Panc1 (cell line): ENCODE measurements around the gene TGFBR1. TPM values are rescaled to one million over a fixed set of nuclear protein-coding genes. Genes with fewer than 3 reads are reported as not detected.

Source experiments
- ATAC-seq: fragments of 200-7000 bp; cut with Tn5 transposase; 2 replicates; pipeline ENCODE4 v1.9.1; 2020; ENCODE audit warnings: mild to moderate bottlenecking, moderate library complexity
- BruUV-seq: library from RNA; stranded (reverse); fragments of 400-500 nt; replicated peaks from 2 replicates; lab custom pipeline; 2021; lab: Mats Ljungman, UMichigan
- CTCF ChIA-PET: fragments of 300-600 bp; sonication (Branson Sonifier 250); formaldehyde crosslinking; loops from one replicate; lab custom pipeline; 2022; ENCODE audit warnings: antibody characterized with exemption; lab: Charles Lee
- POLR2A ChIA-PET: fragments of 300-600 bp; sonication (Branson Sonifier 250); formaldehyde crosslinking; loops from one replicate; lab custom pipeline; 2022; ENCODE audit warnings: antibody characterized with exemption; lab: Charles Lee
- DNase-seq: peaks from one replicate; pipeline ENCODE4 v3.0.0-alpha.2; 2010; ENCODE audit warnings: low read depth, low spot score
- H3K27ac ChIP-seq: 2 replicates; pipeline ENCODE4 v1.5.1; 2011; ENCODE audit warnings: mild to moderate bottlenecking, low read length, inconsistent platforms
- H3K27me3 ChIP-seq: fragments of 200-500 bp; sonication (Bioruptor generic); 2 replicates; pipeline ENCODE4 v1.6.0; 2014; ENCODE audit warnings: low read length, inconsistent platforms; ENCODE audit not compliant: control insufficient read depth, insufficient read depth
- H3K36me3 ChIP-seq: fragments of 200-500 bp; sonication (Bioruptor generic); 2 replicates; pipeline ENCODE4 v1.5.1; 2014; ENCODE audit warnings: inconsistent platforms, mild to moderate bottlenecking, low read length, moderate library complexity; ENCODE audit not compliant: control insufficient read depth, insufficient read depth
- H3K4me1 ChIP-seq: 2 replicates; pipeline ENCODE4 v1.5.1; 2011; ENCODE audit warnings: inconsistent platforms, mild to moderate bottlenecking, low read length, moderate library complexity; ENCODE audit not compliant: control insufficient read depth, insufficient read depth
- H3K4me3 ChIP-seq, 2 experiments: 2 replicates each; pipeline ENCODE4 v1.5.1; 2011 to 2012; ENCODE audit warnings: low read depth in 2 of 2, low read length in 2 of 2, mild to moderate bottlenecking in 2 of 2, inconsistent platforms in 1 of 2, moderate library complexity in 1 of 2
- H3K9me3 ChIP-seq: fragments of 200-500 bp; sonication (Bioruptor generic); 2 replicates; pipeline ENCODE4 v1.5.1; 2014; ENCODE audit warnings: low read depth, mild to moderate bottlenecking, inconsistent platforms, low read length, moderate library complexity; ENCODE audit not compliant: control insufficient read depth, insufficient read depth
- CTCF ChIP-seq: fragments of 450-650 bp; IDR thresholded peaks from 2 replicates; pipeline ENCODE4 v1.5.1; 2017; ENCODE audit warnings: mild to moderate bottlenecking
- POLR2AphosphoS5 ChIP-seq: IDR thresholded peaks from 2 replicates; pipeline ENCODE4 v1.6.1; 2012; ENCODE audit warnings: mild to moderate bottlenecking, low read depth, low read length, moderate library complexity
- REST ChIP-seq, 2 experiments: IDR thresholded peaks; 2 replicates each; pipeline ENCODE4 v1.6.1; 2011 to 2012; ENCODE audit warnings: low read depth in 2 of 2, control low read depth in 1 of 2, low read length in 1 of 2, mild to moderate bottlenecking in 1 of 2, moderate library complexity in 1 of 2; ENCODE audit not compliant: insufficient read depth in 1 of 2
- SIN3A ChIP-seq: IDR thresholded peaks from 2 replicates; pipeline ENCODE4 v1.6.1; 2012; ENCODE audit warnings: low read depth, mild to moderate bottlenecking, low read length, moderate library complexity, borderline replicate concordance; ENCODE audit not compliant: insufficient read depth
- TCF7L2 ChIP-seq: IDR thresholded peaks from 2 replicates; pipeline ENCODE4 v1.6.1; 2011; ENCODE audit warnings: mild to moderate bottlenecking, low read depth, low read length, inconsistent platforms
- in situ Hi-C: cut with HindIII; loops from 2 replicates; pipeline ENCODE4 v1.10.0; 2016; ENCODE audit warnings: low sequenced_read_pairs, low pct_unique_long_range_greater_than_20kb
- intact Hi-C: fragments of 100-400 bp; cut with micrococcal nuclease; formaldehyde crosslinking; loops from one replicate; pipeline ENCODE4 v1.10.0; 2022; ENCODE audit not compliant: unreplicated experiment
- total RNA-seq: library from RNA; stranded (reverse); gene quantifications from one replicate; pipeline ENCODE4 v1.2.1, GENCODE V29; 2021; ENCODE audit not compliant: unreplicated experiment

TGFBR1 gene
- total RNA-seq, 1 experiment from 2014 or later: 22.2 TPM

- in situ Hi-C loops (no loop called here), intact Hi-C loops (no loop called here)
- Histone ChIP-seq H3K27ac (no peak overlapping the region), H3K36me3 (no peaks in the 10 kb centered on the region), H3K9me3 (no peaks in the 10 kb centered on the region), H3K27me3 (no peaks in the 10 kb centered on the region), H3K4me1 (0 out of 2 replicates have a peak, but pooled peaks cover 3% of the 10 kb centered on the region), H3K4me3 (no peak overlapping the region)
- no peak for ATAC-seq
- no TSS peak for BruUV-seq
- TF ChIP-seq CTCF (no peak), TCF7L2 (no peak), REST (IDR thresholded peaks at IDR 0.05; ENCODE audit: insufficient read depth in 1 of 2, low read depth in 2 of 2, low read length in 1 of 2) (no peak)
- ChIA-PET POLR2A (no interaction called here), CTCF (no interaction called here)
- DNase-seq: no peak
Measured at GRCh38 chr9:99107421-99107820, 2.5 kb downstream of the TGFBR1 start.

- no peak overlapping the region for H3K4me3 ChIP-seq
- H3K27me3 ChIP-seq: no peaks in the 10 kb centered on the region
- no peaks in the 10 kb centered on the region for H3K9me3 ChIP-seq
- ChIA-PET CTCF (no interaction called here), POLR2A (no interaction called here)
- no TSS peak for BruUV-seq
- 0 out of 2 replicates have a peak, but pooled peaks cover 3% of the 10 kb centered on the region for H3K4me1 ChIP-seq
- in situ Hi-C loops (no loop called here), intact Hi-C loops (no loop called here)
- DNase-seq: no peak
- TF ChIP-seq CTCF (no peak), SIN3A (no peak), POLR2AphosphoS5 (no peak), TCF7L2 (no peak), REST (IDR thresholded peaks at IDR 0.05; ENCODE audit: insufficient read depth in 1 of 2, low read depth in 2 of 2, low read length in 1 of 2) (no peak)
- no peak for ATAC-seq
- no peak overlapping the region for H3K27ac ChIP-seq
- no peaks in the 10 kb centered on the region for H3K36me3 ChIP-seq
Measured at GRCh38 chr9:99108131-99108530, 3.2 kb downstream of the TGFBR1 start.
